Measurements from ENCODE around the gene GALNT14. TPM values are rescaled to one million over a fixed set of nuclear protein-coding genes. Genes with fewer than 3 reads are reported as not detected.
"Not testable (repeated sequence)": the region's sequence is repeated elsewhere in the genome, so short reads cannot be mapped to it uniquely, and the experiment has no call there.

The GALNT14 gene, protein sequence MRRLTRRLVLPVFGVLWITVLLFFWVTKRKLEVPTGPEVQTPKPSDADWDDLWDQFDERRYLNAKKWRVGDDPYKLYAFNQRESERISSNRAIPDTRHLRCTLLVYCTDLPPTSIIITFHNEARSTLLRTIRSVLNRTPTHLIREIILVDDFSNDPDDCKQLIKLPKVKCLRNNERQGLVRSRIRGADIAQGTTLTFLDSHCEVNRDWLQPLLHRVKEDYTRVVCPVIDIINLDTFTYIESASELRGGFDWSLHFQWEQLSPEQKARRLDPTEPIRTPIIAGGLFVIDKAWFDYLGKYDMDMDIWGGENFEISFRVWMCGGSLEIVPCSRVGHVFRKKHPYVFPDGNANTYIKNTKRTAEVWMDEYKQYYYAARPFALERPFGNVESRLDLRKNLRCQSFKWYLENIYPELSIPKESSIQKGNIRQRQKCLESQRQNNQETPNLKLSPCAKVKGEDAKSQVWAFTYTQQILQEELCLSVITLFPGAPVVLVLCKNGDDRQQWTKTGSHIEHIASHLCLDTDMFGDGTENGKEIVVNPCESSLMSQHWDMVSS
- total RNA-seq (1.5 TPM), polyA plus RNA-seq (ENCODE audit: insufficient read depth in 1 of 8, insufficient read length in 8 of 8, low replicate concordance in 1 of 8) (1 to 10 TPM; 1.4 to 6.9 (median 2.9) TPM)
- long read RNA-seq, donor 1 = 0 reads
- long read RNA-seq, donor 2 = 0 reads
- long read RNA-seq, donor 3 = 0 reads
- long read RNA-seq, donor 4 = 0 reads
- long read RNA-seq, donor 5 = 0 reads
- long read RNA-seq, donor 6 = 0 reads
- long read RNA-seq, donor 7 = 0 reads
- long read RNA-seq, donor 8 = 0 reads
- long read RNA-seq, donor 9 = 0 reads
- long read RNA-seq, donor 10, partial matches to known transcripts = 0 of 1 reads
- long read RNA-seq, donor 10, other reads (novel, unspliced or antisense) = 0 of 1 reads
- long read RNA-seq, donor 11 = 0 reads

DNA sequence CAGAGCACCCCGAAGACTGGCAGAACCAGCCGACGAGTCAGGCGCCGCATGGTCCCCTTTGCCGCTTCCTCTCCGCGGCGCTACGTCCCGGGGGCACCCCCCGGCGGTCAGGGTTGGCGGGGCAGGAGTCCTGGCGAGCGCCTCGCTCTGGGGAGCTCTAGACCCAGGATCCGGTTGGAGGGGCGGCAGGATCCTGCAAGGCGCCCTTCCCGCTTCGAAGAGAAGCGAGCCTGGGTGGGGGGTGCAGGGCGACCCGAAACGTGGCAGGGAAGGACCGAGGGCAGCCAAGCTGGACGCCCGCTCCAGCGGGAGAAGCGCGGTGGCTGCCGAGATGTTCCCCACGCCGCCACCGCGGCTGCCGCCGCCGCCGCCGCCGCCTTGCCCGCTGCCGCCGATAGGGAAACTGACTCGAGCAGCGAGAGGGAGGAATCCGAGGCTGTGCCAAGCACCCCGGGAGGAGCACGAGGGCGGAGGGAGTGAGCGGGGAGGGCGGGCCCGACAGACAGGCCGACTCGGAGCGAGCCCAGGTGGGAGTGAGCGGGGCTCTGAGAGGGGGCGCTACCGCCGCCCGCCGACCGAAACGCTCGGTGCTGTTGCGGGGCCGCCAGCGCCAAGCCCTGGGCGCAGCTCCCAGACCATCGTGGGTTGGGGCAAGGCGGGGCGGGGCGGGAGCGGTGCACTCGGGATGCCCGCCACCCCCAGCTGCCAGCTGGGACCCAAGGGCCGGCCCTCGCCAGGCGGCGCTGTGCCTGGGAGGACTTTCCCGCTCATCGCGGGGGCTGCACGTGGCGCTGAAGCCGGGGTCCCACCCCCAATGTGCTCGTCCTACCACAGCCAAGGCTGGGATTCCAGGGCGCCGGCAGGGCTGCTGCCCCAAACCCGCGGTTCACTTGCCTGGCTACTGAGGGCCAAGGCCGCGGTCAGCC, at the start of gene GALNT14:
TSS of gene GALNT14 (minus strand) at position 404 of the 926 bp plus-strand sequence. CDS start at position 50, 354 bp downstream.
- H3K27ac ChIP-seq (ENCODE audit: low read length) = no peak within 1 kb of the TSS
- no peaks in the 10 kb centered on the region for H3K9me3 ChIP-seq (replicated peaks; ENCODE audit: control insufficient read depth, low read depth, low read length)
- peaks cover 65% of the 10 kb centered on the region for H3K27me3 ChIP-seq (ENCODE audit: control insufficient read depth, insufficient read depth, low read length)
- WGBS (ENCODE audit: insufficient coverage) = under 1% methylated on average over 87 of the region's 95 CpGs
- peak; percentile 52 for DNase-seq
- H3K4me3 ChIP-seq (ENCODE audit: low read length) = peak within 1 kb of the TSS; percentile 40
- peaks cover 16% of the 10 kb centered on the region for H3K4me1 ChIP-seq (ENCODE audit: control insufficient read depth, insufficient read depth, low read length)
- no peaks in the 10 kb centered on the region for H3K36me3 ChIP-seq (ENCODE audit: control insufficient read depth, insufficient read depth, low read length)

DNA sequence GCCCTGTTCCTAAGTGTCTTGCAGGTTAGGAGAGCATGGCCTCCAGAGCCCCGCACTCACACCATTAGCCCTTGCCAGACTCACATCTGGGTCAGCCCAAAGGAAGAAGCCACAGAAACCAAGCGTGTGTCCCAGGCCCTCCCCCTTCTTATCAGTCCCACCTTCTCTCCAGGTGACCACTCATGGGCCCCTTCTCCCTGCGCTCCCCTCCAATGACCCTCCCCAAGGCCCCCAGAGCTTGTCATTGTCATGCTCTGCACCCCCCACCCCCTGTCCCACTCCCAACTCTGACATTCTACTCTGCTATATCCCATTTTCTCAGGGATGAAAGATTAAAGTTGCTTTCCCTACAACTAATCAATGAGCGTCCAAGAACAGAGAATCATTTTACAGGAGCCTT, 48.9 kb upstream of the GALNT14 start:
- H3K9me3 ChIP-seq (replicated peaks; ENCODE audit: control insufficient read depth, low read depth, low read length) = no peaks in the 10 kb centered on the region
- DNase-seq = no peak
- WGBS (ENCODE audit: insufficient coverage) = 79% methylated on average over 3 of the region's 4 CpGs
- H3K4me1 ChIP-seq (ENCODE audit: control insufficient read depth, insufficient read depth, low read length) = no peaks in the 10 kb centered on the region
- H3K4me3 ChIP-seq (ENCODE audit: low read length) = no peak overlapping the region
- H3K27me3 ChIP-seq (ENCODE audit: control insufficient read depth, insufficient read depth, low read length) = no peaks in the 10 kb centered on the region
- no peak overlapping the region for H3K27ac ChIP-seq (ENCODE audit: low read length)
- H3K36me3 ChIP-seq (ENCODE audit: control insufficient read depth, insufficient read depth, low read length) = no peaks in the 10 kb centered on the region

DNA sequence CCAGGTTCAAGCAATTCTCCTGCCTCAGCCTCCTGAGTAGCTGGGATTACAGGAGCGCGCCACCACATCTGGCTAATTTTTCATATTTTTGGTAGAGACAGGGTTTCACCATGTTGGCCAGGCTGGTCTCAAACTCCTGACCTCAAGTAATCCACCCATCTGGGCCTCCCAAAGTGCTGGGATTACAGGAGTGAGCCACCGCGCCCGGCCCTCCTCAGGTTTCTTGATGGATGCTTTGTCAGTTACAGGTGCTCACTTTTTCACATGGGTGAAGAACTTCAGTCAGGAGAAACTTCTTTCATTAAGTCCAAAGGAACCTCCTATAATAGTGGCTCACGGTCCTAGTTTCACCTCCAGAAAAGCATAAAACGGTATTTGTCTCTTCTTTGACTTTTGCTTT, 45.7 kb upstream of the GALNT14 start:
- H3K27ac ChIP-seq (ENCODE audit: low read length); H3K27me3 ChIP-seq (ENCODE audit: control insufficient read depth, insufficient read depth, low read length); DNase-seq; H3K4me1 ChIP-seq (ENCODE audit: control insufficient read depth, insufficient read depth, low read length); H3K4me3 ChIP-seq (ENCODE audit: low read length); H3K9me3 ChIP-seq (replicated peaks; ENCODE audit: control insufficient read depth, low read depth, low read length); H3K36me3 ChIP-seq (ENCODE audit: control insufficient read depth, insufficient read depth, low read length): not testable (repeated sequence)
- WGBS (ENCODE audit: insufficient coverage) = 89% methylated on average over 5 of the region's 7 CpGs

DNA sequence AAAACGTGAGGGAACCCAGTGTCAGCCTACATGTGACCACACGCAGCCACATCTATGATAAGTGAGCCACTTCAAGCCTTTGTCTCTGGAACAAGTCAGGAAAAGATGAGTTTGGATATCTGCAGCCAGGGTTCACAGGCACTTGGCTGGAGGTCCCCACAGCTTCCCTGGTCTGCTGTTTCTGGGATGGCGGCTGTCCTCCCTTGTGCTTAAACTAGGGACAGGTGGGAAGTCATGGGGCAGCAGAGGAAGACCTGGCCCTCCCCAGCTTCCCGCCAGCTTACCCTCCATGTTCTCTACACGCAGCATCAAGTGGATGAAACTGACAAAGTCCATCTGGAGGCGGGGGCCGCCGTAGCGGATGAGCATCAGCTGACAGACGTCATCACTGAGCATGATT, 38.5 kb upstream of the GALNT14 start:
- H3K36me3 ChIP-seq (ENCODE audit: control insufficient read depth, insufficient read depth, low read length) = no peaks in the 10 kb centered on the region

DNA sequence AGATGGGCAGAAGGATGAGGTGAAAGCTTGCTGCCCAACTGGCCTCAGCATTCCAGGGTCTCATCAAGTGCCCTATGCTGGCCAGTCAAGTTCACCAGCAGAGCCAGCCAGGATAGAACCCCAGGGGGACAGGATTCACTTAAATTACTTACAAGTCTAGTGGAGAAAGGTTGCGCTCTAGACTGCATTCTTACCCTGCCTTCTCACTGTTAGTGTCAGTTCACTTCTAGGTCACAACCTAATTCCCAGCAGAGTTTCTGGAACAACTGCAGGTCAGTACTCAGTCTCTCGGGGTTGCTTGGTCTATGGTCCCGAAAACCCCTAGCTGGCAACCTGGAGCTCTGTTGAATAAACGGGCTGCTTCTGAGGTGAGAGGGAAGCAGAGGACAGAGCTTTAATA, 32.9 kb upstream of the GALNT14 start:
- H3K9me3 ChIP-seq (replicated peaks; ENCODE audit: control insufficient read depth, low read depth, low read length) = no peaks in the 10 kb centered on the region
- WGBS (ENCODE audit: insufficient coverage) = 81% methylated on average over 4 of the region's 4 CpGs
- H3K27ac ChIP-seq (ENCODE audit: low read length) = no peak overlapping the region
- H3K27me3 ChIP-seq (ENCODE audit: control insufficient read depth, insufficient read depth, low read length) = no peaks in the 10 kb centered on the region
- no peaks in the 10 kb centered on the region for H3K4me1 ChIP-seq (ENCODE audit: control insufficient read depth, insufficient read depth, low read length)
- no peaks in the 10 kb centered on the region for H3K36me3 ChIP-seq (ENCODE audit: control insufficient read depth, insufficient read depth, low read length)
- H3K4me3 ChIP-seq (ENCODE audit: low read length) = no peak overlapping the region
- no peak for DNase-seq

More for the DNA sequence above, 38.5 kb upstream of the GALNT14 start:
- 100% methylated on average over 1 of the region's 10 CpGs for WGBS (ENCODE audit: insufficient coverage)
- H3K4me1 ChIP-seq (ENCODE audit: control insufficient read depth, insufficient read depth, low read length) = no peaks in the 10 kb centered on the region
- H3K9me3 ChIP-seq (replicated peaks; ENCODE audit: control insufficient read depth, low read depth, low read length) = no peaks in the 10 kb centered on the region
- H3K4me3 ChIP-seq (ENCODE audit: low read length) = no peak overlapping the region
- no peak overlapping the region for H3K27ac ChIP-seq (ENCODE audit: low read length)
- H3K27me3 ChIP-seq (ENCODE audit: control insufficient read depth, insufficient read depth, low read length) = no peaks in the 10 kb centered on the region
- no peak for DNase-seq

DNA sequence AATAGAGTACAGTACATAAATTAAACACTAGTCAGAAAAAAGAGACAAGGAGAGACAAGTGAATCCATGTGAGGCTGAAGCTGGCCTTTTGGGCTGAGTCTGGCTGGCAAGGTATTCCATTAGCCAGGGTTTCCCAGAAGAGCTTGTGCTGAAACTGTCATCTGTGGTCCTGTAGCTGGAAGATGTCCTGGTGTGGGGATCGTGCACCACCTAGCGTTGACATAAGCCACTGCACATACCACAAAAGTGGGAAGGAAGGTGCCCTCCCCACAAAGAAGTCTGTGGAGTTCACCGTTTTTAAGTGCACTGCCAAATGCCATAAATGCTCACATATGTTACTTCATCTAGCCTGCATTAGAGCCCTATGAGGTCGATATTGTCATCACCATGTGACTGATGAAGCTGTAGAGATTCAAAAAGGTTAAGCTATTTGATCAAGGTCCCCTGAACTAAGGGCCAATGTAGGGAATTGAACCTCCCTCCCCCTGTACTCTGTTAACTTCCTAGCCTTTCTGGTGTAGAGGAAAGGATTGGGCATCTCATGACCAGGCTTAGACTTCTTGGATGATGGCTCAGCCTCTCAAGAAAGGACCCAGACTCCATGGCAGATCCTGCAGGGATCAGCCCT, 31.9 kb upstream of the GALNT14 start:
- no peaks in the 10 kb centered on the region for H3K9me3 ChIP-seq (replicated peaks; ENCODE audit: control insufficient read depth, low read depth, low read length)
- no CpG with 5 or more reads among the region's 4 CpGs for WGBS (ENCODE audit: insufficient coverage)
- DNase-seq = peak; percentile 71
- no peak overlapping the region for H3K4me3 ChIP-seq (ENCODE audit: low read length)
- no peaks in the 10 kb centered on the region for H3K36me3 ChIP-seq (ENCODE audit: control insufficient read depth, insufficient read depth, low read length)
- H3K27ac ChIP-seq (ENCODE audit: low read length) = no peak overlapping the region
- H3K4me1 ChIP-seq (ENCODE audit: control insufficient read depth, insufficient read depth, low read length) = no peaks in the 10 kb centered on the region
- H3K27me3 ChIP-seq (ENCODE audit: control insufficient read depth, insufficient read depth, low read length) = no peaks in the 10 kb centered on the region

DNA sequence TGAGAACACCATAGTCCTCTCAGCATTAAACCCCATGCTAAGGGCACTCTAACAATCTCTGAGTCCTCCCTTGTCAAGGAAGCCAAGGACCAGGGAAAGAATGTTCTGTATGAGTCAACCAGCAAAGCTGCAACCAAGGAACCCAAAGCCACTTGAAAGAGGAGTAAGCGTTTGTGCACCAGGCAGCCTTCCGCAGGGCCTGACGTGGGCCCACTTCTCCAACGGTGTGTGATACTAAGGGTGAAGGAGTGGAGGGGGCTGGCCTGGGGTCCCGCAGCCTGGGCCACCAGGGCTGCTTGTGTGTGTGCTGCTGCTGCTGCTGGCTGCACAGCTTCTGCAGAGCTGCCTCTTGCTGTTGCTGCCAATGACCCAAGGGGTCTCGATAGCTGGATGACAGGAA, 30.1 kb upstream of the GALNT14 start:
- no peak for DNase-seq
- no peaks in the 10 kb centered on the region for H3K27me3 ChIP-seq (ENCODE audit: control insufficient read depth, insufficient read depth, low read length)
- WGBS (ENCODE audit: insufficient coverage) = 83% methylated on average over 2 of the region's 6 CpGs
- no peaks in the 10 kb centered on the region for H3K9me3 ChIP-seq (replicated peaks; ENCODE audit: control insufficient read depth, low read depth, low read length)
- no peak overlapping the region for H3K27ac ChIP-seq (ENCODE audit: low read length)
- peaks cover 3% of the 10 kb centered on the region for H3K4me1 ChIP-seq (ENCODE audit: control insufficient read depth, insufficient read depth, low read length)
- no peak overlapping the region for H3K4me3 ChIP-seq (ENCODE audit: low read length)
- H3K36me3 ChIP-seq (ENCODE audit: control insufficient read depth, insufficient read depth, low read length) = no peaks in the 10 kb centered on the region

DNA sequence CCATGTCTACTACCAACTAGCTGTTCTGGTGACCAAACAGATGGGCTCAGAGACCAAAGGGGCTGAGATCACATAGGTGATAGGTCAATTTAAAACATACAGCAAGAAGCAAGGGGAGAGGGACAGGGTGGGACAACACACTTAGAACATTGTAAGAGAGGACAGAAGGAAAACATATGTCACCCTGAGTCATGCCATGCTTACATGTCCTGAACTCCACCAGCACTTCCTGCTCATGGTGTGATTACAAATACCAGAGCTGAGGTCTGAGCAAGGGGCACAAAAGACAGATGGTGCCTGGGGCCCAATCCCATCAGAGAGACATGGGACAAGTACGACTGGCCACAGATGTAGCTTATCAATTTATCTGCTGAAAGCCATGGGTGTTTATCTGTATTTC, 28.7 kb upstream of the GALNT14 start:
- H3K9me3 ChIP-seq (replicated peaks; ENCODE audit: control insufficient read depth, low read depth, low read length) = no peaks in the 10 kb centered on the region
- no peak overlapping the region for H3K27ac ChIP-seq (ENCODE audit: low read length)
- no peaks in the 10 kb centered on the region for H3K27me3 ChIP-seq (ENCODE audit: control insufficient read depth, insufficient read depth, low read length)
- DNase-seq = no peak
- H3K36me3 ChIP-seq (ENCODE audit: control insufficient read depth, insufficient read depth, low read length) = no peaks in the 10 kb centered on the region
- H3K4me3 ChIP-seq (ENCODE audit: low read length) = no peak overlapping the region
- WGBS (ENCODE audit: insufficient coverage) = 57% methylated on average over 1 of the region's 1 CpG
- H3K4me1 ChIP-seq (ENCODE audit: control insufficient read depth, insufficient read depth, low read length) = peaks cover 4% of the 10 kb centered on the region

DNA sequence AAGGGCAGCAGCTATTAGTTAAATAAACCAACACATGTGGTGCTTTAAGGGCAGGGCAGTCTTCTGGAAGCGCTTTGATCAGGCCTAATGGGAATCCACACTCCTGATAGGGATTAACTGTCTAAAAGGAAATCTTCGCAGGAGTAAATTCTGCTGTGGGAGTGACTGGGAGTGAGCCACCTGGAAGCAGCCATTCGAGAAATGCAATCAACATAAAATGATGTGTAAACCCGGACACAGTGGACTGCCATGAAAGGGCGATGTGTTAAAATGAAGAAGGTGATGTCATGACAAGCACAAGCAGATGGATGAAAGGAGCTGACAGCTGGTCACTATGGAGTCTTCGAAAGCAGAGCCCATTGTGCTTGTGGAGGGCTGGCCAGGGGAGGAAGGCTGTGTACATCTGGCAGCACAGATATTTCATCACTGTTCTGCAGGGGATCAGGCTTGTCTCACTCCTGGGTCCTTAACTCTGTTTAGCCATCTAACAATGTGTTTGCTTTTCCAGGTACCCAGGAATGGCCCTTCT, 24.8 kb upstream of the GALNT14 start:
- DNase-seq = peak; percentile 27
- H3K27ac ChIP-seq (ENCODE audit: low read length) = no peak overlapping the region
- 26% methylated on average over 4 of the region's 6 CpGs for WGBS (ENCODE audit: insufficient coverage)

More for the DNA sequence above, 24.8 kb upstream of the GALNT14 start:
- H3K9me3 ChIP-seq (replicated peaks; ENCODE audit: control insufficient read depth, low read depth, low read length) = no peaks in the 10 kb centered on the region
- no peaks in the 10 kb centered on the region for H3K36me3 ChIP-seq (ENCODE audit: control insufficient read depth, insufficient read depth, low read length)
- H3K4me3 ChIP-seq (ENCODE audit: low read length) = no peak overlapping the region
- peaks cover 4% of the 10 kb centered on the region for H3K4me1 ChIP-seq (ENCODE audit: control insufficient read depth, insufficient read depth, low read length)
- H3K27me3 ChIP-seq (ENCODE audit: control insufficient read depth, insufficient read depth, low read length) = peaks cover 4% of the 10 kb centered on the region

All from muscle of leg (tissue), 16 donors.